ENCODE results near the gene ZCCHC24.

The ZCCHC24 gene

DNA sequence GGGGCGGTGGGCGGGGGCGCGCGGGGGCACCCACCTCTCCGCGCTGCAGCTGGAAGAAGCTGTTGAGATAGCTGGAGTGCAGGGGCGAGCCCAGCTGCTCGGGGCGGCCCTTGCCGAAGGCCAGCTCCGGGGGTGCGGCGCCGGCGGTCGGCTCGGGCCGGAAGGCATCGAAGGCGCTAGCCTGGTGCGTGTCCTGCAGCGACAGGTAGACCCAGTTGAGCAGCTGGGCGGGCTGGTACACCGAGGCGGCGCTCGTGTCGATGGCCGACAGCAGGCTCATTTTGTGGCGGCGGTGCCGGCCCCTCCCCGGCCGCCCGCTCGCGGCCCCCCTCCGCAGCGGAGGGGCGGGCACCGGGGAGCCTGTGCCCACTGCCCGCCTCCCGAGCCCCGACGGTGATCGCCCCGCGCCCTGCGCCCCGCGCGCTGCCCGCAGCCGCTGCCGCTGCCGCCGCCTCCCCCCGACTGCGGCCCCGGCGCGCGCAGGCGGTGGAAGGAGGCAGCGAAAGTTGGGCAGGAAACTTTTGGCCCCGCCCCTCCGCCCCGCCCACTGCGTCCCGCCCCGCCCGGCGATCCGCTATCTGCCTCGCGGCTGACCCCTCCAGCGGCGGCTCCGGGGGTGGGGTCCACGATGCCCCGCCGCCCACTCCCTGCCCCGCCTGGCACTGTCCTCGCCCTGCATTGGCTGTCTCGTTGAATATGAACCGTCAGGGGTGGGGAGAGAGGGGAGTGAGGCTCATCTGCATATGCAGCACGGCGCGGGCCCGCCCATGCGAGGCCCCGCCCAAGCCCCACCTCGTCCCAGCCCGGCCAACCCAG lies at the start of gene ZCCHC24:
ZCCHC24 (minus strand) TSS at position 464 of the 816 bp plus-strand sequence; CDS start at position 280, 184 bp downstream.
- peak; percentile 95 for DNase-seq

DNA sequence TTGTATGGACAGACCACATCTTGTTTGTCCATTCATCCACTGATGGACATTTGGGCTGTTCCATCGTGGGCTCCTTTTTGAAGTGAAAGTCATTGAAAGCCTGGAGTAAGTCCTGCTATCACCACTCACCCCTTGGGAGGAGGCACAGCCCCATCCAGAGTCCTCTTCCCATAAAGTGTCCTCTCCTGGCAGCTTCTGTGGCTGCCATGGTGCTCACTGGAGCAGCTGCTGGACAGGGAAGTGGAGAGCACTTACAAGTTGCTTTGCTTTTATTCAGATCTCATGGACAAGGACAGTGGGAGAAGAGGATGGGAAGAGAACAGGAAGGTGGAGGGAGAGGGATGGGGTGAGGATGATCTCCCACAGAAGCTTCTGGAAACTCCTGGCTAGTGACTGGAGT lies 48.4 kb upstream of the ZCCHC24 start:
- DNase-seq, result no peak

DNA sequence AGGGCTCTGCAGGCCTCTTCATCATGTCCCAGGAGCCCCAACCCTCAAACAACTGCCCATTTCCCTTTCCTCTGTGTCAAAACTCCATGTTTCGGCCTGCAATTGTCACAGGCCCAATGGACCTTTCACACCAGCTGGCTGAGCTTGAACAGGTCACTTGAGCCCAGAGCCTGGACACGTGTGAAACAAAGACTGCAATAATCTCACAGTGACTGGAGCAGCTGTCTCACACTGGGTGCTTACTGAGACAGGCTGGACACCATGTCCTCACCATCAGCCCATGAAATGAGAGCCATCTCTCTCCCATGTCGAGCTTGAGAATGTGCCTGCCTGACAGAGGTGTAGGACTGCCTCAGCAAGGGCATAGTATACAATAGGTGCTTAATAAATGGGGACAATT lies 47.4 kb upstream of the ZCCHC24 start:
- no peak for DNase-seq

DNA sequence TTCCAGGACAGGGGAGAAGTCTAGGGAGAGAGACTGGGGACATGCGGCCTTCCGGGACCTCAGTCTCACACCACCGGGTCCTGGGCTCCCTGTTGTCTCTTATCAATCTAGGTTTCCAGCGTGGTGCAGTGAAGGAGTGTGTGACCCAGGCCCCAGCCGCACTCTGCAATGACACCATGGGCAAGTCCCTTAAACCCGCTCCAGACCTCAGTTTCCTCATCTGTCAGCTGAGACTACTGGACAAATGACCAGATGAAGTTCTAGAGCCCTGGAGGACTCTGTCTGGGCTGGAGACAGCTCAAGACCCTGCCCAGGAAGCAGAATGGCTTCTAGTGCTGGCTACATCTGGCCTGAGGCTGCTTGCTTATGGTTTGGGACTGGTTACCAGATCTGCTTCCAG lies 46.8 kb upstream of the ZCCHC24 start:
- no peak for DNase-seq

DNA sequence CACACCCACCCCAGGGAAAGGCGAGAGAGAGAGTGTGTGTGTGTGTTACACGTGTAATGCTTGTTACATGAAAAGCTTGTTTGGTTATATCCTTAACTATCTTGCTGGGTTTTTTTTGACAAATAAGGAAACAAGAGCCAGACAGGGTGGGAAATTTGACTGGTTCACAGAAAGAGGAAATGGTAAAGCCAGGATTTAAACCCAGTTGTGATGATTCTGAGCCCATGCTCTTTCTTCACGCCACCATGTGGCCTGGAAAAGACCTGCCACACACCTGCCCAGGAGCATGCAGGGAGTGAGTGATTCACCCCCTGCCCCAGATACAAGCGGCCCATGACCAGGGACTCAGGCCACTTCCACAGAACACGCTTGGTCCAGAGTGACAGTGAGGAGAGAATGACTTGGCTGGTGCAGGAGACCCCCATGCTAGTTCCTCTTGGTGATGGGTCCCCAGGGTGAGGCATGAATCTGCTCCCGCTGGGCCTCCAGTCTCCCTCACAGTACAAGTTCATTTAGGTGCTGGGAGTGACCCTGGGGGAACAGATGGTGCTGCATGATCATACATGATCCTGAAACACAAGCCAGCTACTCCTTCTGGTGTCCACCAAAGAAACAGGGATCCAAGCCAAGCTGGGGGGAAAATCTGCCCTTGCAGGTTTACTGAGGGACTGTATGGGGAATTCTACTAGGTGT lies 45.9 kb upstream of the ZCCHC24 start:
- no peak for DNase-seq

DNA sequence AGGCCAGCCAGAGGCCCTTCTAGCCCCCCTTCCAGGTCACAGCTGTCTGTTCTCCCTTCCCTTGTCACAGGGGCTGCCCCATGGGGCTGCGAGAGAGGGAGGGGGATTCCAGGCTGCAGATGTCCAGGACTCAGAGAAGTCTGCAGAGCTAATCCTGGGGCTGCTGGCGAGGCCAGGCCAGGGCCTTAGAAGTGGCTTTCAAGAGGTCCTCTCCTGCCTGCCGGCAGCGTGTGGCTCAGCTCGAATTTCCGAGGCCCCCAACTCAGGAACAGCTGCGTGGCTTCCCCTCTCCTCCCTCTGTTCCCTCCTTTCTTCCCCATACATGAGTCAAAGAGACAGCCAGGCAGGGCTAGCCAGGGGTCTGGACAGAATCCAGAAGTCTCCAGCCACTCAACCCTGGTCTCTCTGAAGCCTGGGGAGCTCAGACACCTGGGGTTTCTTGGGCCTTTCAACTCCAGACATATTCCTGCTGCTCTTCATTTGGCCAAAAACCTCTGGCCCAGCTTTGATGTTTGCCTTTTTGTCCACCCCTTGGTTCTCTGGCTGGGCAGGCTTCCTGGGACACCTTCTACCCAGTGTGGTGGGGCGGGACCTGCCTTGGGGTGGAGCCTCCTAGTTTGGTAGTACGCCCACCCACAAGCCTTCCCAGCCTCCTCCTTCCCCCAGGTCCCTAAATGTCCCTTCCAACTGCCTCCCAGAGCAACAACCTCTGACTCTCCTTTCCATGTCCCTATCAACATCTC lies 45.1 kb upstream of the ZCCHC24 start:
- no peak for DNase-seq

DNA sequence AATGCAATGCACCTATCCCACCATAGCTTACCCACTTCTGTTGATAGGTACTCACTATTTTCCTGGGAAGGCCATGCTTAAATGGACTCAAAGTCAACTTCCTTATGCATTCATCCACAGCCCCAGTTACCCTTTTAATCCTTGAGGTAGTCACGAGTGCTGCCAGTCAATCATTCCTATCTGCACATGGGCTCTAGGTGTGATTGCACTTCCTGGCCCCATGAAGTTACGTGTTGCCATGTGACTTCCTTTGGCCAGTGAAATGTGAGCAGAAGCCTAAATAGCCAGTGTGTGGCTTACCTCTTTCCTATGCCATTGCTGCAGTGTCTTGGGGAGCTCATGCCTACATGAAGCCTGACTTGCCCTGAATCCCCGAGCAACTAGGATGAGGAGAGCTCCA lies 43.4 kb upstream of the ZCCHC24 start:
- DNase-seq, result no peak

DNA sequence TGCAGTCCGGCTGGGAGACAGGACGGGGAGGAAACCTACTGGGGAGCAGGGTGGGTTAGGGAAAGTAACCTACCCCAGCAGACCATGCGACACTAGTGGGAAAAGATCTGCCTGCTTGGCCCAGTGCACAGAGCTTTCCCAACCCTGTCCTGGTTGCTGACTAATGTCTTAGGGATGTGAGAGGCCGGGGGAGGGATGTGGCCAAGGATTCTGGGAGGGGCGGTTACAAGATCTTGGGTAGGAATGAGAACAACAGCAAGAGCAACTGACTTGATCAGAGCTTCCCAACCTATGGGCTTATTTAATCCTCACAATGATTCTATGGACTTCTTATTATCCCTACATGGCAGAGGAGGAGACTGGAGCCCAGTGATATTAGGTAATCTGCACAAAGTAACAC lies 42.9 kb upstream of the ZCCHC24 start:
- DNase-seq, result no peak

DNA sequence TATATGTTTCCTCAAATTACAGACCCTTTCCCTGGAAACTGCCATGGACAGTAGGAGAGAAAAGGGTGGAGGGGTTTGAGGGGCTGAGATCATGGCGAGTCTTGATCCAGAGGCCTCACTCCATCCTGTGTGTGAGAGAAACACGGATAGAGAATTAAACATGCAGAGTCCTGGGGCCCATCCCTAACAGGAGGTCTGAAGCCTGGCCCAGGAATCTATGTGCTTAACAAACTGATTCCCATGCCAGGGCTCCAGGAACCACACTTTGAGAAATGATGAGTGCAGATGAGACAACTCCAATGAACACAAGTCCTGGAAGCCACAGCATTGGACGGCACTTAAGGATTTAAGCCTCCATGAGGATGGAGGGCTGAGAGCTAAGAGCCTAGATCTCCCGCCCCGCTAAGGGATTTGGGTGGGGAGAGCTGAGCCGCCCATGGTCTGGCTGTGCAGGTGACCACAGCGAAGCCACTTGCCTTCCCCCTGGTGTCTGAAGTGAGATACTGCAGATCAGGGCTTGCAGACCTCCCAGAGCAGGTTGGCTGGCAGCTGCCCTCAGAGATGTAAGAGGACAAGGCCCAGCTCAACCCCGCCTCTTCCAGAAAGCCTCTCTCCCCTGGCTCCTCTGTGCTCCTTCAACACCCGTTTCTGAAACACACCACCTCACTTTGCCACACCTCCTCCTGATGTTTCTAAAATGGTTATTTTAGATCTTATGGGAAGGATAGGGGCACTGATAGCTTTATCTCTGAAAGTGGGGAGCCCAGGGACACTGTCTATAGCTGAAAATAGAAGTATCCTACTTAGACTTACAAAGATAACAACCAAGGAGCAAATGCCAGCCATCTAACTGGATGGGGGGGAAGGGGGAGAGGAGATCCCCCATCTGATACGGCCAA lies 42.1 kb upstream of the ZCCHC24 start:
- DNase-seq, result peak; percentile 11

DNA sequence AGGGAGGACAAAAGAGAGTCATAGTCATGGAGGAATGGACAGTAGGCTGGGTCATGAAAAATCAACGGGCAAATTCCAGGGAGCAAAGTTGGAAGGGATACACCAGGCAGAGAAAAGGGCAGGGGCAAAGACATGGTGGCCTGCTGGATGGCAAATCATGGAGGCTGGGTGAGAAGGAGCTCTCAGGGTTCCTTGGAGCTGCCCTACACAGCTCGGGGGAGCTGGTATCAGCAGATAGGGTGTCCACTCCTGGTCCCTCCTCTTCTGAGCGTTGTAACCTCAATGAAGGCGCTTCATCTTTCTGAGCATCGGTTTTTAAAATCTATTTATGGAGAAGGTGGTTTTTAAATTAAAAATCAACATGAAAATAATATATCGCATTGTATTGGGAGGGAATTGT lies 39.1 kb upstream of the ZCCHC24 start:
- no peak for DNase-seq

DNA sequence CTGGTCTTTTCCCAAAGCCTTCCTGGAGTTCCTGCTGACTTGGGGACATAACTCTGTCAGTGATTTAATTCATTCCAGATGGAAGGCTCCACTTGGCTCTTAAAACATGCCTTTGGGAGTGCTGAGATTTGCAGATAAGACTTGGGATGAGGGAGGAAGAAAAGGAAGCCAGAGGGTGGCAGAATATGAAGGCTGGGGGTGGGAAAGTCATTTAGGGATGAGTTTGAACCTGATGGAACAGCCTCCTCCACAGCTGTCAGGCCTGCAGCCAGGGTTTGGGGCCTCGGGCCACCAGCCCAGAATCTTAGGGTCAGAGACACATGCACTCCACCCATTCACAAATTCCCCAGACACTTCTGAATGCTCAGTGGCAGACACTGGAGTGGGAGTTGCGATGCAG lies 38.5 kb upstream of the ZCCHC24 start:
- no peak for DNase-seq

DNA sequence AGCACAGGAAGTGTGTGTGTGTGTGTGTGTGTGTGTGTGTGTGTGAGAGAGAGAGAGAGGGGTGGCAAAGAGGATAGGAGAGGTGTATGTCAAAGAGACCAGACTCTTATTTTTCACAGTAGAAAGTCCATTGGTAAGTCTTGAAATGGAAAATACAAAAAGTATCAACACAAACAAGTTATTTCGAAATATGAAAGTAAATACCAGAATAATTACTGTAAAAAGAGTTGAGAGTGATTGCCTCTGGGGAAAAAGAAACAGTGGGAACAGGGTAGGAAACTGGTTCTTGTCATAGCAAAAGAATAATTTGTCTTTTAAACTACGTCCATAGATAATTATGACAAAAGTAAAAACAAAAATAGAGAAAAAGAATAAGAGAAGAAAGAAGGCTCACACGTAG lies 37.9 kb upstream of the ZCCHC24 start:
- DNase-seq, result no peak

DNA sequence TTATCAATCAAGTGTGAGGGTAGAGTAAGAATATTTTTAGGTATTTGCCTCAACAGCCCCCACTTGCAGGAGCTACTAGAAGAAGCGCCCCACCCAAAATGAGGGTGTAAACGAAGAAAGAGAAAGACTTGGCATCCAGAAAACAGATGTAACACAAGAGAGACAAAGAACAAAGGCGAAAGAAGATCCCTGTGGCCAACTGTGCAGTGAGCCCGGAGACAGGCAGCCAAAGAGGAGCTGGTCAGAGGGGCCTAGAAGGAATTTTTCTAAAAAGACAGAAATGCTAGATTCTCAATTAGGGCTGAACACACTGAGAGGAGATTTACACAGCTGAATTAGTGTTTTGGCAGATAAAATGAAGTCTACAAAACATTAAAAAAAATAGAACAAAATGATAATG lies 37.3 kb upstream of the ZCCHC24 start:
- DNase-seq, result no peak

DNA sequence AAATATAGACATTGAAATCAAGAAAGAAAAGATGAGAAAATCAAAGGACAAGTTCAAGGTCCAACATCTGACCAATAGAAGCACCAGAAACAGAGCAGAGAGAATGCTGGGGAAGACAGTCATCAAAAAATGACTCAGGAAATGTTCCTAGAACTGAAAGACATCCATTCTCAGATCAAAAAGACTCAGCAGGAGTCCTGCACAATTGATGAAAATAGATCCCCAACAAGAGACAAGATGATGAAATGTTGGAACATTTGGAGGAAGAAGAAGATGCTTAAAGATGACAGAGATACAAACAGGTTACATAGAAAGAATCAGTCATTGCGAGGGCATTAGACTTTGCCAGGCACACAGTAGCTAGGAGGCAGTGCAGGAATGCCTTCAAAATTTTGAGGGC lies 36.9 kb upstream of the ZCCHC24 start:
- DNase-seq, result no peak

DNA sequence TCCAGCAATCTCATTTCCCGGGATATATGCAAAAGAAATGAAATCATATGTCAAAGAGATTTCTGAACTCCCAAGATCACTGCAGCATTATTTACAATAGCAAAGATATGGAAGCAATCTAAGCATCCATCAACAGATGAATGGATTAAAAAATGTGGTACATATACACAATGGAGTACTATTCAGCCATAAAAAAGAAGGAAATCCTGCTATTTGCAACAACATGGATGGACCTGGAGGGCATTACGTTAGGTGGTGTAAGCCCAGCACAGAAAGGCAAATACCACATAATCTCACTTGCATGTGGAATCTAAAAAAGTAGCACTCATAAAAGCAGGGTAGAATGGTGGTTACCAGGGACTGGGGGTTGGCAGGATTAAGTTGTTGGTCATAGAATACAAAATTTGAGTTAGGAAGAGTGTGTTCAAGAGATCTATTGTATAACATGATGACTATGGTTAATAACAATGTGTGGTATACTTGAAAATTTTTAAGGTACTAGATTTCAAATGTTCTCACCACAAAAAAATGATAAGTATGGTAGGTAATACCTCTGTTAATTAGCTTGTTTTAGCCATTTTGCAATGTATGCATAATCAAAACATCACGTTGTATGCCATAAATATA lies 34.0 kb upstream of the ZCCHC24 start:
- DNase-seq, result no peak

DNA sequence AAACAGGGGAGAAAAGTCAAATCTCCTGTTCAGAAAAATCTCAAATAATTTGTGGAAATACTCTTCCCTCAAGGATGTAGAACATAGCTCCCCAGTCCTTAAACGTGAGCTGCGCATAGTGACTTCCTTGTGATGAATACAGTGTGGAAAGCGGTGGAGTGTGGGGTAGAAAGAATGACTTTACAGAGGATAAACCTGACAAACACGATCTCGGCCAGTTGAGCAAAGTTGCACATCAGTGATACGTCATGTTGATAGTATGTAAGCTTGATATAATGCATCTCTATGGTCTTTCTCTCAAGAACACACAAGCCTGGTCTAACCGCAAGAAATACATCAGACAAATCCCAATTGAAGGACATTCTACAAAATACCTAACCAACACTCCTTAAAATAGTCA lies 32.0 kb upstream of the ZCCHC24 start:
- no peak for DNase-seq

DNA sequence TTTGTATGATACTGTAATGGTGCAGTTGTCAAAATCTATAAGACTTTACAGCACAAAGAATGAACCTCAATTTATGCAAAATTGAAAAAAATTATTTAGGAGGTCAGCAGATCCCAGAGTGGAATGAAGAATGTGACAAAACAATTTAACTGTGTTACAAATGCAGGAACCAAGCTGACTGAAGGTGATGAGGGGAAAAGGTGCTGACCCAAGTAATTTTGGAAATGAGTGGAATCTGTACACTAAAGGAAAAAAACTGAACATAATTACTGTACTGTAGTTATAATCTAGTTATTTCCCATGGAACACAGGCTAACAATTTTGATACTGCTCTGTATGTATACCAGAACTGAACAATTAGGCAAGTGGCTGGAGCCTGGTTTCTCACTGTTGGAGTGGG lies 31.2 kb upstream of the ZCCHC24 start:
- DNase-seq, result no peak

DNA sequence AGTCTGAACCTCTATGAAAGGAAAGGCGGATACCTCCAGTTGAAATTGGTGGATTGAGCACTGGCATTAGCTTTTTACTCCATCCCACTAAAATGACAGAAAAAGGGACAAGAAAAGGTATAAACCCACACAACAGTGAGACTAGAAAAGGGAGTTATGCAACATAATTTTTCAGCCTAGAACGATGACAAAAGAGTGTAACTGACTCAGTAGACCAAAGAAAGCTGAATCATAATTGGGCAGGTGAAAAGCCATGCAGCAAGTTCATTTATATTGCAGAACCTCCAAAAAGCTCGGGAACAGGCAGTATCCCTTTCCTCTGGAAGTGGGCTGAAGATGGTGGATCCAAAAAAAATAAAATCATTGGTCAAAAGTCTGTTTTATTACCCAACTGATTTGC lies 30.5 kb upstream of the ZCCHC24 start:
- DNase-seq, result no peak

DNA sequence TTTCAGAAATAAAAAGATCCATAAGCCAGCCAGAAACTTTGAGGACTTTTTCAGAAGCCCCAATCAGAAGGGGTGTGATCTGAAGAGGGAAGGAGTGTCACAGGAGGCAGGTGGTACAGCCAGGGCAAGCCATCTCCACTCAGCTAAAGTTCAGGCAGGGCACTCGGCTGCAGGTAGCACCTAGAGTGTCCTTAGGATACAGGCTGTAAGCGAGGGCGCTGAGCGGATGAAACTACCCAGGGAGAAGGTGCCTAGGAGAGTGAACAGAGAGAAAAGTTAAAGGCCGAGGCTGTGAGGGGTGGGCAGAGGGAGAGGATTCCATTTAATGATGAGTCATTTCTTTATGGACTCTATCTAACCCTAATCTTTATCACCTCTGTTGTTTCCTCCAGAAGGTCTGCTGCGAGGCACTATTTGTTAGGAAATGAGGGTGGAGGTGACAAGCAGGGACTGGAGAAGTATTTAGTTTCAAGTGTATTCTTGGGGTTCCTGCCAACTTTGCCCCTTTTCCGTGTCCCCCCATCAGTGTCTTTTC lies 29.8 kb upstream of the ZCCHC24 start:
- no peak for DNase-seq

DNA sequence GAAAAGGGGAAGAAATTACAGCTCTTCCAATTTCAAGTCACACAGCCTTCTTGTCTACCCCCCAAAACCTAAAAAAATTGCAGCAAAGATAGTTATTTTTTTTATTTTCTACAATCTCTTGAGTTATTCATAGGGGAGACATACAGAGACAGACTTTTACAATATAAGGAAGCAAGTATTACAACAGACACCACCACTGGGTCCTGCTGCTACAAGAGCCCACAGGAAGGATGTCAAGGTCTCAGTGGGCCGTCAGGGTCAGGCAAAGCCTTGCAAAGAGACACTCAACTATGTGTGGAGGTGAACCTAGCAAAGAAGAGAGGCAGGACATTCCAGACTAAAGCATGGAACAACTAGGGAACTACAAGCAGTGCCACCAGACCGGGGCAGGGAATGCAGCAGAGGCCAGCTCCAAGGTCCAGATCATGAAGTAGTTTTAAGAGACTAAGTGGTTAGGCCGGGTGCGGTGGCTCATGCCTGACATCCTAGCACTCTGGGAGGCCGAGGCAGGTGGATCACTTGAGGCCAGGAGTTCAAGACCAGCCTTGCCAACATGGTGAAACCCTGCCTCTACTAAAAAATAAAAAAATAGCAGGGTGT lies 28.2 kb upstream of the ZCCHC24 start:
- no peak for DNase-seq

DNA sequence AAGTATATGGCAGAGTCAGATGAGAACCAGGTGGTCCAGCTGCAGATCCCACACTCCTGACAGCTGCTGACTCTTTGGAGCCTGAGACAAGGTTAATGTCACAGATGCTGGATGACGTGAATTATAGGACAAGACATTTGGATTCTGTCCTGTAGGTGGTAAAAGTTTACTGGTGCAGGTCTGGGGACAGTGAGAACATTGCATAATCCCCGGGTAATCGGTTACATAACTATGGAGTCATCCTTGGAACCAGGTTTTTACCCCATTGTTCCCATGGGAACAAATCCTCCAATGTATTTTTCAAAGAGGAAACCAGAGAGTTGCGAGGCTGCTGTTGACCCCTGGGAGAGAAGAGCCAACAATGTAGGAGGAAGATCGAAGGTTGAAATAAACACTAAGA lies 27.5 kb upstream of the ZCCHC24 start:
- DNase-seq, result no peak

DNA sequence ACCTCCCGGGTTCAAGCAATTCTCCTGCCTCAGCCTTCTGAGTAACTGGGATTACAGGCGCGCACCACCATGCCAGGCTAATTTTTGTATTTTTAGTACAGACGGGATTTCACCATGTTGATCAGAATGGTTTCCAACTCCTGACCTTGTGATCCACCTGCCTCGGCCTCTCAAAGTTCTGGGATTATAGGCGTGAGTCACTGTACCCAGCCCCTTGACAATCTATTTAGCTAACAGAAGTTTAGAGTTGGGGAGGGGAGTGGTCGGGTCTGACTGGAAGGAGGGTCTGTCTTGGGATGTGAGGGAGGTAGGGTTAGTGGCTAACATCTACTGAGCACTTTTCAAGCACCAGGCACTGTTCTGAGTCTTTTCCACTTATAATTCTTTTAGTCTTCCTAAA lies 27.0 kb upstream of the ZCCHC24 start:
- DNase-seq, result no peak
